ENCODE results near the gene NFATC3. TPM values are rescaled to one million over a fixed set of nuclear protein-coding genes. Genes with fewer than 3 reads are reported as not detected.

Gene NFATC3
- total and polyA plus RNA-seq, 8 donors = 5.5 to 385 (median 20.6) TPM

DNA sequence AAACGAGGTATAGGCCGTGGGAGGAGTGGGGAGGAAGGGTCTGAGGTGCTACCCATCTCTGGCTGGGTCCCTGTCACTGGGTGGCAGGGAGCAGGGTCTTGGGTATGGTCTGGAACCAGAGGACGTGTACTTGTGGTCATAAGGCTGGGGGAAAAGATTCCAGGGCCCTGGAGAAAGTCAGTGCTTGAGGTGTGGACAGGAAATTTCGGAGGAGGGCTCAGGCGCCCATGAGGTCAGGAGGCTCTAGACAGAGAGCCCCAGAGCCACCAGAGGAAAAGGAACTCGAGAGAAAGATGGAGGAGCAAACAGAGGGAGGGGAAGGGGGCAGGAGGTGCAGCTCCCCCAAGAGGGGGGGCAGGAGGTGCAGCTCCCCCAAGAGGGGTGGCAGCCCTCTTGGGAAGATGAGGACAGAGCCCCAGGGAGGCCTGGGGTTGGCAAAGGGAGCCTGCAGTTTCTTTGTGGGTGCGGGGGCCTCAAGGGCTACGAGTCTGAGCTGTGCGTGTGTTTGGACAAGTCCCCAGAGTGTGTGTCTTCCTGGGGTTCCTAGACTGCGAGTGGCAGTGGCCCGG lies 178.5 kb downstream of the NFATC3 start:
- peaks cover 20 to 57% (median 33%) of the 10 kb centered on the region in 4 donors for H3K4me1 ChIP-seq
- H3K36me3 ChIP-seq = peaks cover 16 to 24% (median 22%) of the 10 kb centered on the region in 4 donors
- peak overlapping the region; percentile 91 to 97 (median 94) for H3K27ac ChIP-seq
- no peak for DNase-seq
- H3K9me3 ChIP-seq = no peaks in the 10 kb centered on the region
- no peaks in the 10 kb centered on the region for H3K27me3 ChIP-seq
- TF ChIP-seq EP300 (IDR thresholded peaks at IDR 0.05) = no peak
- TF ChIP-seq, protein P1, sequence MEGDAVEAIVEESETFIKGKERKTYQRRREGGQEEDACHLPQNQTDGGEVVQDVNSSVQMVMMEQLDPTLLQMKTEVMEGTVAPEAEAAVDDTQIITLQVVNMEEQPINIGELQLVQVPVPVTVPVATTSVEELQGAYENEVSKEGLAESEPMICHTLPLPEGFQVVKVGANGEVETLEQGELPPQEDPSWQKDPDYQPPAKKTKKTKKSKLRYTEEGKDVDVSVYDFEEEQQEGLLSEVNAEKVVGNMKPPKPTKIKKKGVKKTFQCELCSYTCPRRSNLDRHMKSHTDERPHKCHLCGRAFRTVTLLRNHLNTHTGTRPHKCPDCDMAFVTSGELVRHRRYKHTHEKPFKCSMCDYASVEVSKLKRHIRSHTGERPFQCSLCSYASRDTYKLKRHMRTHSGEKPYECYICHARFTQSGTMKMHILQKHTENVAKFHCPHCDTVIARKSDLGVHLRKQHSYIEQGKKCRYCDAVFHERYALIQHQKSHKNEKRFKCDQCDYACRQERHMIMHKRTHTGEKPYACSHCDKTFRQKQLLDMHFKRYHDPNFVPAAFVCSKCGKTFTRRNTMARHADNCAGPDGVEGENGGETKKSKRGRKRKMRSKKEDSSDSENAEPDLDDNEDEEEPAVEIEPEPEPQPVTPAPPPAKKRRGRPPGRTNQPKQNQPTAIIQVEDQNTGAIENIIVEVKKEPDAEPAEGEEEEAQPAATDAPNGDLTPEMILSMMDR (IDR thresholded peaks at IDR 0.05) = peak in 1 of 7 experiments; percentile 27
- TF ChIP-seq POLR2A (IDR thresholded peaks at IDR 0.05) = no peak
- WGBS, 5 donors = 35 to 55% (median 39%) methylated on average over 8 to 11 of the region's 11 CpGs
- H3K4me3 ChIP-seq = peak overlapping the region; percentile 65 to 91 (median 75)
- intact Hi-C loops (cut with DNase I; ENCODE audit: low total_unique reads) = loop anchor here (5.0 kb wide), 1 partner anchor 64 kb away; no protein-coding TSS in a partner anchor

DNA sequence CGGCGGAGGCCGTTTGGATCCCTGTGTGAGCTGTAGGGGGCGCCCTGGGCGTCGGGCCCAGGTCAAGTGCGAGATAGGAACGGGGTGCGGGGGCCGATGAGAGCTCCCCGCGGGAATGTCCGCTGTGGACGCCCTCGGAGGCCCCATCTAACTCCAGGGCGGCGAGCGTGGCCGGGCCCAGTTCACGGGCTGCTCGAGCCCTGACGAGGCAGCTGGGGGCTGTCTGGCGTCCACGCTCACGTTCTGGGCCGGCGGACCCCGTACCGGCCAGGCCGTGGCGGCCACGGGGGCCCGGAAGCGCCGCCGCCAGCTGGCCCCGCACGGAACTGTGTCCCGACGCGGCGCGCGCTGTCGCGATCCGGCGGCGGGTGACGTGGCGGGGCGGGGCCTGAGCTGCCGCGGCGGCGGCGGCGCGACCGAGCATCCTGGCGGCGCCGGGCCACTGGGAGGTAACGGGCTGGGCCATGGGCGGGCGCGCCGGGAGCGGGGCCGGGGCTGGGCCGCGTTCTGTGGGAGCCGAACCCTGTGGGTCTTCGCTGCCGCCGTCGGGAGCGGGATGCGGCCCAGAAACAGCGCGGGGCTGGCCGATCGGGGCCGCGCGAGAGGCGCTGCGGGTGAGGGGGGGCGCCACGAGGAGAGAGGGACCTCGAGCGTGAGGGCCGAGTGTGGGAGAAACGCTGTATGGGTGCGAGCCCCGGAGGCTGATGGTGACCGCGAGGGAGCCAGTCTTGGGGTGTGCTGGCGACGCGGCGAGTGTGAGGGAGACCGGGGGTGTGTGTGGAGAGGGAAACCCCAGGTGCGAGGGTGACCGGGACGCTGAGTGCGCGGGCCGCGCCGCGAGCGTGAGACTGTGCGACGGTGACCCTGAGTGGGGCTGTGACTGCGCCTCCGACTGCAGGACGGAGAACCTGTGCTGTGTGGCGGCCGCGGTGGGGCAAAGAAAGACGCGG lies 179.2 kb downstream of the NFATC3 start, which contains the start of gene SLC7A6:
Gene SLC7A6 (plus strand): TSS at position 399 of the 950 bp plus-strand sequence. CDS start 10,201 bp downstream, outside the sequence.
- Histone ChIP-seq H3K36me3 (peaks cover 11 to 16% (median 14%) of the 10 kb centered on the region in 4 donors), H3K4me1 (peaks cover 20 to 63% (median 35%) of the 10 kb centered on the region in 4 donors), H3K27me3 (no peaks in the 10 kb centered on the region), H3K4me3 (peak within 1 kb of the TSS; percentile 65 to 91 (median 75)), H3K9me3 (no peaks in the 10 kb centered on the region), H3K27ac (peak within 1 kb of the TSS; percentile 91 to 97 (median 94))
- TF ChIP-seq POLR2AphosphoS5 (IDR thresholded peaks at IDR 0.05) = peak in 2 of 3 donors; percentile 17 to 19
- TF ChIP-seq, protein P1 (IDR thresholded peaks at IDR 0.05) = peak in 4 of 7 experiments; percentile 39 to 66 (median 51)
- no peak for TF ChIP-seq POLR2A (IDR thresholded peaks at IDR 0.05)
- no peak for TF ChIP-seq EP300 (IDR thresholded peaks at IDR 0.05)
- peak; percentile 79 to 87 for DNase-seq
- intact Hi-C loops (cut with DNase I; ENCODE audit: low total_unique reads) = loop anchor here (5.0 kb wide), 1 partner anchor 63 kb away; no protein-coding TSS in a partner anchor
- 0 to 1% (median 1%) methylated on average over 11 to 123 of the region's 123 CpGs for WGBS, 5 donors

DNA sequence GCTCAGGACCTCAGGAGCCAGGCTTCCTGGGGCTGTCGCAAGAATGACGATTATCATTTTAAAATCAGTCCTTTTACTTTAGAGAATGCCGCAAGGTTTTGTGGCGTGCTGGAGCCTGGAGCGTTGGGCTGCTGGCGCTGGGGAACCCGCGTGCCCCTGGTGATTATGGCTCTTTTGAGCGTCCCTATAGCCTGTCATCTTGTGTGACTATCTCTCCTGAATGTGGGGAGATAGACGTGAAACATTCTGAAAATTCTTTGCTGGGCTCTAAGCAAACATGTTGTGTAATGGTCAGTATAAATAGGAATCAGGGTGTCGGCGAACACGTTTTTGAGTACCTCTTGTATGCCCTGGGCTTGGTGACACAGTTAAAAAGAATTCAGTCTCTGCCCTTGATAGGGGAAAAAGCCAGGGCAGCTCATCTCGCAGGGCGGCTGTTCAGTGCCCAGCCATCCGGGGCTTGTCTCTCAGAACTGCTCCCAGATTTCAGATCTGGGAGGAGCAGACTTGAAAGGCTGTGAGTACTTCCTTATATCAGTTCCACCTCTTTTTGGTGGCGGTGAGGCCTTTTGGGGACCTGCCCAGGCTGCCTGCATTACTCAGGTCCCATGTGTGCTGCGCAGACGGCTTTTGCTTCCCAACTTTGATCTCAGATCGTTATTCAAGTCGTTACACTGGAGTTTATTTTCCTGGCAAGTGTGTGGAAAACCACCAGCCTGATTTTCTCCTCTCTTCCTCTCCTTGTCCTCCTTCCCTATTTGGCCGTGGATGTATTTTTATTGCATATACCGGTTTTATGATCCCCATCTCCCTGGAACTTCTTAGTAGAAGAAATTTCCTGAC lies 180.1 kb downstream of the NFATC3 start:
- peaks cover 2 to 7% (median 6%) of the 10 kb centered on the region in 4 donors for H3K36me3 ChIP-seq
- H3K27me3 ChIP-seq = no peaks in the 10 kb centered on the region
- intact Hi-C loops (cut with DNase I; ENCODE audit: low total_unique reads) = no loop called here
- peaks cover 20 to 71% (median 38%) of the 10 kb centered on the region in 4 donors for H3K4me1 ChIP-seq
- peak overlapping the region; percentile 91 to 97 (median 94) for H3K27ac ChIP-seq
- peak overlapping the region; percentile 65 to 91 (median 75) for H3K4me3 ChIP-seq
- H3K9me3 ChIP-seq = no peaks in the 10 kb centered on the region
- TF ChIP-seq, protein P1 (IDR thresholded peaks at IDR 0.05) = no peak
- TF ChIP-seq EP300 (IDR thresholded peaks at IDR 0.05) = no peak
- TF ChIP-seq POLR2A (IDR thresholded peaks at IDR 0.05) = no peak
- peak; percentile 1 to 38 (median 26) for TF ChIP-seq POLR2AphosphoS5 (IDR thresholded peaks at IDR 0.05)
- WGBS, 5 donors = 4 to 8% (median 6%) methylated on average over 23 of the region's 23 CpGs
- DNase-seq = peak; percentile 62 to 70
